ENCODE results near the gene HIBCH. TPM values are rescaled to one million over a fixed set of nuclear protein-coding genes. Genes with fewer than 3 reads are reported as not detected.

HIBCH gene
- total and polyA plus RNA-seq, 2 of the 13 experiments (the other 11 are each of a cell fraction or from before 2014, with no cell fraction given) = 18.8 to 49.5 TPM

DNA sequence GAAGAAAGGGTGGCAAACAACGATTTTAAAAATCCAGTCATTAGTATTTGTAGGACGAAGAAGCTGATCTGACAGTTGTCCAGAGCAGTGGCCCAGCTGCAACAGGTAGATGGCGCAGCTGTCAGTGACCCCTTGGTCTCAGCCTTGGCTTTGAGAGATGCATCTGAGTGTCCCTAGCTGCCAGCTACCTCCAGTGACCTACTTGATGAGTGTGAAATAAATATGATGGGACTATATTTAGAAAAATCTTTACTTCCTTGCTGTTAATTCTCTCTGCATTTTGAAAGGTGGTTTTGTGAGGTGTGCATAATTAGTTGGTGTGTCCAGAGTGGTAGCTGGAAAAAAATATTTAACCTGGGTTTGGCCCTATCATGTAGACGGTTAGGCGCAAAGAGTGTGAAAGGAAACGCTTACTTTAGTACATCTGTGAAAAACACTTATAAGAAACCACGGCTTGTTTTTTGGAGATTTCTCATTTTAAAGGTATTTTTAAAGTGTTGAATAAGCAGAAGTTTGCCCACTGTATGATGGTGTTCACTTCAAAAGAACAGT lies 24.7 kb upstream of the HIBCH start (continued):
- TF ChIP-seq ZNF674 (CRISPR knock-in tag; IDR thresholded peaks at IDR 0.05; ENCODE audit: low read depth) (no peak), DNMT3B (CRISPR knock-in tag; conservative IDR thresholded peaks at IDR 0.05) (no peak), NR2F1 (CRISPR knock-in tag; IDR thresholded peaks at IDR 0.05) (peak; percentile 11 to 53; a peak in 2 of 4 replicates), ZNF317 (CRISPR knock-in tag; IDR thresholded peaks at IDR 0.05) (0 out of 2 replicates have a peak, but pooled peaks have one; percentile 17), ZNF354B (CRISPR knock-in tag; IDR thresholded peaks at IDR 0.05) (no peak), ZSCAN25 (CRISPR knock-in tag; IDR thresholded peaks at IDR 0.05) (no peak; the same call in 1 of the 2 replicates), STAG1 (CRISPR knock-in tag; IDR thresholded peaks at IDR 0.05) (peak; percentile 76), KLF13 (CRISPR knock-in tag; IDR thresholded peaks at IDR 0.05) (no peak), CC2D1A (CRISPR knock-in tag; IDR thresholded peaks at IDR 0.05) (no peak), KMT2A (CRISPR knock-in tag; IDR thresholded peaks at IDR 0.05) (peak; percentile 74; the same call in 1 of the 2 replicates), ZFX (CRISPR knock-in tag; IDR thresholded peaks at IDR 0.05; ENCODE audit: low read depth) (peak; percentile 18; the same call in 1 of the 2 replicates), ZNF547 (CRISPR knock-in tag; IDR thresholded peaks at IDR 0.05) (no peak; the same call in 1 of the 2 replicates), SOX13 (IDR thresholded peaks at IDR 0.05) (no peak), SOX13 (CRISPR knock-in tag; conservative IDR thresholded peaks at IDR 0.05 in 1 of 2, IDR thresholded peaks at IDR 0.05 in 1 of 2) (no peak), ZNF20 (CRISPR knock-in tag; IDR thresholded peaks at IDR 0.05) (no peak), MAFK (conservative IDR thresholded peaks at IDR 0.05 in 1 of 2, IDR thresholded peaks at IDR 0.05 in 1 of 2; ENCODE audit: low read length in 2 of 2) (no peak), ZFP90 (CRISPR knock-in tag; IDR thresholded peaks at IDR 0.05; ENCODE audit: borderline replicate concordance) (no peak), ZNF816 (CRISPR knock-in tag; IDR thresholded peaks at IDR 0.05; ENCODE audit: borderline replicate concordance) (peak; percentile 79; the same call in 1 of the 2 replicates), SIN3B (IDR thresholded peaks at IDR 0.05; ENCODE audit: low read length) (no peak), ARNT2 (CRISPR knock-in tag; IDR thresholded peaks at IDR 0.05; ENCODE audit: low read depth) (no peak), FOXK1 (CRISPR knock-in tag; IDR thresholded peaks at IDR 0.05; ENCODE audit: borderline replicate concordance, low read depth) (0 out of 2 replicates have a peak, but pooled peaks have one; percentile 19), MZF1 (CRISPR knock-in tag; IDR thresholded peaks at IDR 0.05; ENCODE audit: borderline replicate concordance) (no peak)
- TF ChIP-seq, protein P1, sequence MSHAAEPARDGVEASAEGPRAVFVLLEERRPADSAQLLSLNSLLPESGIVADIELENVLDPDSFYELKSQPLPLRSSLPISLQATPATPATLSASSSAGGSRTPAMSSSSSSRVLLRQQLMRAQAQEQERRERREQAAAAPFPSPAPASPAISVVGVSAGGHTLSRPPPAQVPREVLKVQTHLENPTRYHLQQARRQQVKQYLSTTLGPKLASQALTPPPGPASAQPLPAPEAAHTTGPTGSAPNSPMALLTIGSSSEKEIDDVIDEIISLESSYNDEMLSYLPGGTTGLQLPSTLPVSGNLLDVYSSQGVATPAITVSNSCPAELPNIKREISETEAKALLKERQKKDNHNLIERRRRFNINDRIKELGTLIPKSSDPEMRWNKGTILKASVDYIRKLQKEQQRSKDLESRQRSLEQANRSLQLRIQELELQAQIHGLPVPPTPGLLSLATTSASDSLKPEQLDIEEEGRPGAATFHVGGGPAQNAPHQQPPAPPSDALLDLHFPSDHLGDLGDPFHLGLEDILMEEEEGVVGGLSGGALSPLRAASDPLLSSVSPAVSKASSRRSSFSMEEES (CRISPR knock-in tag; IDR thresholded peaks at IDR 0.05) = no peak
- TF ChIP-seq, protein P2, sequence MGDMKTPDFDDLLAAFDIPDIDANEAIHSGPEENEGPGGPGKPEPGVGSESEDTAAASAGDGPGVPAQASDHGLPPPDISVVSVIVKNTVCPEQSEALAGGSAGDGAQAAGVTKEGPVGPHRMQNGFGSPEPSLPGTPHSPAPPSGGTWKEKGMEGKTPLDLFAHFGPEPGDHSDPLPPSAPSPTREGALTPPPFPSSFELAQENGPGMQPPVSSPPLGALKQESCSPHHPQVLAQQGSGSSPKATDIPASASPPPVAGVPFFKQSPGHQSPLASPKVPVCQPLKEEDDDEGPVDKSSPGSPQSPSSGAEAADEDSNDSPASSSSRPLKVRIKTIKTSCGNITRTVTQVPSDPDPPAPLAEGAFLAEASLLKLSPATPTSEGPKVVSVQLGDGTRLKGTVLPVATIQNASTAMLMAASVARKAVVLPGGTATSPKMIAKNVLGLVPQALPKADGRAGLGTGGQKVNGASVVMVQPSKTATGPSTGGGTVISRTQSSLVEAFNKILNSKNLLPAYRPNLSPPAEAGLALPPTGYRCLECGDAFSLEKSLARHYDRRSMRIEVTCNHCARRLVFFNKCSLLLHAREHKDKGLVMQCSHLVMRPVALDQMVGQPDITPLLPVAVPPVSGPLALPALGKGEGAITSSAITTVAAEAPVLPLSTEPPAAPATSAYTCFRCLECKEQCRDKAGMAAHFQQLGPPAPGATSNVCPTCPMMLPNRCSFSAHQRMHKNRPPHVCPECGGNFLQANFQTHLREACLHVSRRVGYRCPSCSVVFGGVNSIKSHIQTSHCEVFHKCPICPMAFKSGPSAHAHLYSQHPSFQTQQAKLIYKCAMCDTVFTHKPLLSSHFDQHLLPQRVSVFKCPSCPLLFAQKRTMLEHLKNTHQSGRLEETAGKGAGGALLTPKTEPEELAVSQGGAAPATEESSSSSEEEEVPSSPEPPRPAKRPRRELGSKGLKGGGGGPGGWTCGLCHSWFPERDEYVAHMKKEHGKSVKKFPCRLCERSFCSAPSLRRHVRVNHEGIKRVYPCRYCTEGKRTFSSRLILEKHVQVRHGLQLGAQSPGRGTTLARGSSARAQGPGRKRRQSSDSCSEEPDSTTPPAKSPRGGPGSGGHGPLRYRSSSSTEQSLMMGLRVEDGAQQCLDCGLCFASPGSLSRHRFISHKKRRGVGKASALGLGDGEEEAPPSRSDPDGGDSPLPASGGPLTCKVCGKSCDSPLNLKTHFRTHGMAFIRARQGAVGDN (CRISPR knock-in tag; IDR thresholded peaks at IDR 0.05) = no peak
- TF ChIP-seq, protein P3, sequence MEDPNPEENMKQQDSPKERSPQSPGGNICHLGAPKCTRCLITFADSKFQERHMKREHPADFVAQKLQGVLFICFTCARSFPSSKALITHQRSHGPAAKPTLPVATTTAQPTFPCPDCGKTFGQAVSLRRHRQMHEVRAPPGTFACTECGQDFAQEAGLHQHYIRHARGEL (CRISPR knock-in tag; IDR thresholded peaks at IDR 0.05) = no peak
